Coronary artery (tissue), 2 donors: ENCODE data around the gene KCNB1.
A peak's percentile ranks its signal among the peaks of the same experiment; 100 is the strongest.

ENCODE experiments used
- DNase-seq: peaks from one replicate; pipeline ENCODE4 v3.0.0-alpha.2; 2017; ENCODE audit warnings: low spot score
- H3K27ac ChIP-seq, 2 donors: fragments of 200-600 bp; sonication (generic); one replicate each; pipeline ENCODE4 v1.5.1; 2016 to 2019
- H3K4me3 ChIP-seq: fragments of 200-600 bp; sonication (generic); 2 replicates; pipeline ENCODE4 v1.5.1; 2016; ENCODE audit warnings: mild to moderate bottlenecking, moderate library complexity
- TF ChIP-seq, protein P1 (sequence below): fragments of 200-600 bp; sonication (generic); IDR thresholded peaks from one replicate; pipeline ENCODE4 v1.5.1; 2019; ENCODE audit warnings: antibody characterized with exemption

KCNB1 gene

DNA sequence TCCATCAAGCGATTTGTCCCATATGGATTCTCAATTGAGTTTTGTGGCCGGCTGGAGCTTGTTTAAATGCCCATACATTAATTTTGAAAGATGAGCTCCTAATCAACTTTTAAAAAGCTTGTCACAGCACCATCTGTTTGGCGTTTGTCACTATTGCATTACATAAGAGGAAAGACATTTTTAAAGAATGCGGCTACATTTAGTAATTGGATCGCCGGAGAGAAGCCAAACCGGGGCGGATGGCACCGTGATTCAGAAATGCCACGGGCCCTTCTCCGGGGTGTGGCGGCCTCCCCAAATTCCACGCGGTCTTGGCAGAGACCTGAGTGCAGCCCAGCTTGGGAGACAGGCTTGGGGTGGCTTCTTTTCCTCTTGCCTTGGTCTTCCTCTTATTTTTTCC lies 136.9 kb downstream of the KCNB1 start:
- H3K27ac ChIP-seq, result peak overlapping the region; percentile 31 to 79
- TF ChIP-seq, protein P1, sequence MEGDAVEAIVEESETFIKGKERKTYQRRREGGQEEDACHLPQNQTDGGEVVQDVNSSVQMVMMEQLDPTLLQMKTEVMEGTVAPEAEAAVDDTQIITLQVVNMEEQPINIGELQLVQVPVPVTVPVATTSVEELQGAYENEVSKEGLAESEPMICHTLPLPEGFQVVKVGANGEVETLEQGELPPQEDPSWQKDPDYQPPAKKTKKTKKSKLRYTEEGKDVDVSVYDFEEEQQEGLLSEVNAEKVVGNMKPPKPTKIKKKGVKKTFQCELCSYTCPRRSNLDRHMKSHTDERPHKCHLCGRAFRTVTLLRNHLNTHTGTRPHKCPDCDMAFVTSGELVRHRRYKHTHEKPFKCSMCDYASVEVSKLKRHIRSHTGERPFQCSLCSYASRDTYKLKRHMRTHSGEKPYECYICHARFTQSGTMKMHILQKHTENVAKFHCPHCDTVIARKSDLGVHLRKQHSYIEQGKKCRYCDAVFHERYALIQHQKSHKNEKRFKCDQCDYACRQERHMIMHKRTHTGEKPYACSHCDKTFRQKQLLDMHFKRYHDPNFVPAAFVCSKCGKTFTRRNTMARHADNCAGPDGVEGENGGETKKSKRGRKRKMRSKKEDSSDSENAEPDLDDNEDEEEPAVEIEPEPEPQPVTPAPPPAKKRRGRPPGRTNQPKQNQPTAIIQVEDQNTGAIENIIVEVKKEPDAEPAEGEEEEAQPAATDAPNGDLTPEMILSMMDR, result no peak
- H3K4me3 ChIP-seq, result peak overlapping the region; percentile 51
- no peak for DNase-seq

DNA sequence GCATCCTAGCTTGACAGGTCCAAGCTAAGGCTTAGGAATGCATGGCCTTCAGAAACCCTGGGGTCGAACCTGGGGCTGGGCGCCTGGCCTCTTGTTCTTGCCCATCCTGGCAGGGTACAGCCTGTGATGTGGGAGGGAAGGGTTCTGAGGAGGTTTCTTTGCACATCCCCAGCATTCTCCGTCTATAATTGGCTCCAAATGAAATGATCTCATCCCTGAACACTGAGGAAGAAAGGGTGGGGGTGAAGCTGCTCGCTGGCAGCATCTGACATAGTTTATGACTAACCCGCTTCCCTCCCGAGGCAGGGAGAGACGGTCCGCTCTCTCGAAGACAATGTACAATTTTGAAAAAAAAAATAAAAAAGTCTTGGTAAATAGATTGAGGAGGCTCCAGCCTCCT lies 137.5 kb downstream of the KCNB1 start:
- Histone ChIP-seq H3K4me3 (peak overlapping the region; percentile 51), H3K27ac (peak overlapping the region; percentile 31 to 79)
- peak; percentile 82 for DNase-seq
- TF ChIP-seq, protein P1, result no peak

DNA sequence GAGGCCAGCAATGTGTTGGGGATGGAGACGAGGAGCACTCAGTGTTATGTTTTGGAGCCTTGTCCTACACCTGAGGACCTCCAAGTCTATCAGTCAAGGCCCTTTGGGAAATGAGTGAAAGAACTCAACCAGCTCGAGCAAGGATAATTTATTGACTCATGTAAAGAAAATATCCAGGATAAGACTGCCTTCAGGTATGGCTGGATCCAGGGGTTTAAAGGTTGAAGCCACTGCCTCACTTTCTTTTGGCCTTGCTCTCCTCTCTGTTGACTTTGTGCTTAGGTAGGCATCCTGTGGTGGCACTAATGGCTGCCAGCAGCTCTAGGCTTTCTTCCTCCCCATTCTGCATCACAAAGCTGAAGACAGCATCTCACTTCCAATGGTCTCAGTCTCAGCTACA lies 138.3 kb downstream of the KCNB1 start:
- H3K27ac ChIP-seq, result peak overlapping the region in 1 of 2 donors; percentile 74

DNA sequence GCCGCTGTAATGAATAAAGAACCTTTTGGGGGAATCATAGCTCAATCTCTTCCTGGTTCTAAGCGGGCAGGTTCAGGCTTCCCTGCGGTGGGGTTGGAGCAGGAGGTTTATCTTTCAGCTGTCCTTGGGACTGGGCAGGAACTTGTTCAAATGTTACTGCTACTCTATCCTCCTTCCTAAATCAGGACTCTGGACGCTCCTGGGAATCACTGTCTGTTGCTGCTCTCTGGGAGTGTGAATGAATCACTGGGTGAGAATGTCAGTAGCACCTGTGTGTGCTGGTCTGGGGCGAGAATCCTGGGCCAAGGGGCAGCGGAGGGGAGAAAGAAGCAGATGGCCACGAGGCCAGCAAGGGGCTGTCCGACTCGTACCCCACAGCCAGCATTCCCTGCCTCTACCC lies 139.2 kb downstream of the KCNB1 start:
- no peak overlapping the region for H3K27ac ChIP-seq
- H3K4me3 ChIP-seq, result no peak overlapping the region
- DNase-seq, result no peak
- TF ChIP-seq, protein P1, result no peak

More for the DNA sequence above, 138.3 kb downstream of the KCNB1 start:
- no peak for DNase-seq
- TF ChIP-seq, protein P1, result no peak
- no peak overlapping the region for H3K4me3 ChIP-seq

DNA sequence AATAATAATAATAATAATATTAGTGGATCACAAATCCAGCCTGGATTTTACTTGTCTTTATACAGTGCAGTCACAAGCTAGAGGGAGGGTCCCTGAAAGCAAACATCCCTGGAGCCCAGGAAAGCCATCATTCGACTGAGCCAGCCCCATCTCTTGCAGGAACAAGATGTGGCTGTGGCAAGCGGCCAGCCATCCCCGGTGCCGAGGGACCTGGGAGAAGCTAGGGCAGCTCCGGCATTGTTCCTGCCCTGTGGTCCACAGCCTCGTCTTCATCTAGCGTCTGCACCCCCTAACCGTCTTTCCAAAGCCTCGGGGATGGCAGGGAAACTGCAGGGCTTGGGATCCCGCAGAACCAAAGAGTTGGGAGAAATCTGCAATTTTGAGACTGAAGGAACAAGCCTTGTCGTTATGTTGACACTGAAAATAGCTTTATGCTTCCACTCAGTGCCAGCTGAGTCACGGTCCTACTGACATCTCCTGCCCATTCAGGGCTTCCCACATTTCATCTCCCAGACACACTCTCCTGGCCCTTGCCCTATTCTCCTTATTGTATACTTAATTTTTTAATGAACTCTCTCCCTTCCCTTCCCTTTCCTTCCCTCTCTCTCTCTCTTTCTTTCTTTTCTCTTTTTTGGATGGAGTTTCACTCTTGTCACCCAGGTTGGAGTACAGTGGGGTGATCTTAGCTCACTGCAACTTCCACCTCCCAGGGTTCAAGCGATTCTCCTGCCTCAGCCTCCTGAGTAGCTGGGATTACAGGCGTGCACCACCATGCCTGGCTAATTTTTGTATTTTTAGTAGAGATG lies 142.1 kb downstream of the KCNB1 start:
- Histone ChIP-seq H3K27ac (peak overlapping the region in 1 of 2 donors; percentile 70), H3K4me3 (peak overlapping the region; percentile 56)
- TF ChIP-seq, protein P1, result no peak
- no peak for DNase-seq

DNA sequence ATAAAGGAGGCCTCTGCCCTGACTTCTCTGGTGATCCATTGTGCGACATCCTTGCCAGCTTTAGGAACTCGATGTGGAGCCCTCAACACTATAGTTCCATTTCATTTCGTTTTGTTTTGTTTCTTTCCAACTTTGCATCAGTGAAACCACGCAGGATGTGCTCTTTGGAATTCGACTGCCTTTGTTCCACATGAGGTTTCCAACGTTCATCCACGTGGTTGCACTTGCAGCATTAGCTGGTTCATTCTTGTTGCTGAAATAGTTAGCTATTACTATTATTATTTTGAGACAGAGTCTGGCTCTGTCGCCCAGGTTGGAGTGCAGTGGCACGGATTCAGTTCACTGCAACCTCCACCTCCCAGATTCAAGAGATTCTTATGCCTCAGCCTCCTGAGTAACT lies 143.3 kb downstream of the KCNB1 start:
- Histone ChIP-seq H3K27ac (no peak overlapping the region), H3K4me3 (no peak overlapping the region)
- TF ChIP-seq, protein P1, result no peak
- no peak for DNase-seq

DNA sequence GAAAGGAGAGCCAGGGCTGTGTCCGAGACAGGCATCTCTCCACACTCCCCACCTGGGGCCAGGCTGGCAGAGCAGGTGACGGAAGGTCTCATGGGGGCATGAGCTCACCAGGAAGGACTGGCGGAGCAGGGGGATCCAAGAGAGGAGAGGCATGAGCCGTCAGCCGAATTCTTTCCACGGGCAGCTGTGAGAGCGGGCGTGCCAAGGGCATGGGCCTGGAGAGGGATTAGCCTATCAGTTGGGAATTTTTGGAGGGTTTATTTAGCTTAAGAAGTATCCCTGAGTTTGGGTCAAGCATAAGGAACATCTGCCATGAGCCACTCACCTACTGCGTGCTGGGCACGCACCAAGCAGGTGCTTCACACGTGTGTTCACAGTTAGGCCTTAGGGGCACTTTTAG lies 144.4 kb downstream of the KCNB1 start:
- H3K27ac ChIP-seq, result no peak overlapping the region
- no peak for DNase-seq
- TF ChIP-seq, protein P1, result no peak
- no peak overlapping the region for H3K4me3 ChIP-seq
